GM12878 (cell line): ENCODE measurements around the gene TCEAL1. TPM values are rescaled to one million over a fixed set of nuclear protein-coding genes. Genes with fewer than 3 reads are reported as not detected.

Experiments
- ATAC-seq: fragments of 200-7000 bp; cut with Tn5 transposase; 3 replicates; pipeline ENCODE4 v1.9.1; 2020; ENCODE audit warnings: mild to moderate bottlenecking, moderate library complexity
- BruUV-seq: library from RNA; stranded (reverse); fragments of 400-500 nt; replicated peaks from 2 replicates; lab custom pipeline; 2021; lab: Mats Ljungman, UMichigan
- CTCF ChIA-PET: fragments of 300-600 bp; sonication (Branson Sonifier 250); formaldehyde crosslinking; extraction: SDS; loops from one replicate; lab custom pipeline; 2021; ENCODE audit warnings: inconsistent platforms; lab: Yijun Ruan, JAX
- POLR2A ChIA-PET: fragments of 350-600 bp; formaldehyde crosslinking; extraction: SDS; loops from one replicate; lab custom pipeline; 2021; ENCODE audit warnings: inconsistent platforms; lab: Charles Lee
- RAD21 ChIA-PET: fragments of 300-600 bp; sonication (Branson Sonifier 250); formaldehyde crosslinking; loops from one replicate; lab custom pipeline; 2023; ENCODE audit warnings: antibody characterized with exemption; ENCODE audit not compliant: unreplicated experiment; lab: Charles Lee
- SMC1A ChIA-PET: fragments of 300-600 bp; sonication (Branson Sonifier 250); formaldehyde crosslinking; loops from one replicate; lab custom pipeline; 2023; ENCODE audit not compliant: unreplicated experiment, uncharacterized antibody; lab: Charles Lee
- DNase-seq: peaks from one replicate; pipeline ENCODE4 v3.0.0-alpha.2; 2011; ENCODE audit warnings: low read depth, low spot score
- FAIRE-seq: peaks from 3 replicates; lab custom pipeline; 2011; peaks lifted over from hg19 to GRCh38; lab: Jason Lieb, UNC
- H2AFZ ChIP-seq: 2 replicates; pipeline ENCODE4 v1.6.0; 2011; ENCODE audit warnings: low read depth, low read length, control low read depth; ENCODE audit not compliant: control insufficient read depth
- H3K27ac ChIP-seq: 2 replicates; pipeline ENCODE4 v1.5.1; 2011; ENCODE audit warnings: control low read depth; ENCODE audit not compliant: control insufficient read depth, insufficient read depth
- H3K27me3 ChIP-seq, 2 experiments: replicated peaks in 1 of 2; 2 replicates each; pipeline versions ENCODE4 v1.6.0 to v1.6.1; 2011; ENCODE audit warnings: low read length in 1 of 2; ENCODE audit not compliant: control insufficient read depth in 2 of 2, insufficient read depth in 2 of 2
- H3K36me3 ChIP-seq, 2 experiments: 2 replicates each; pipeline ENCODE4 v1.5.1; 2011; ENCODE audit warnings: low read length in 1 of 2; ENCODE audit not compliant: control insufficient read depth in 2 of 2, insufficient read depth in 2 of 2
- H3K4me1 ChIP-seq: 2 replicates; pipeline ENCODE4 v1.6.1; 2011; ENCODE audit warnings: mild to moderate bottlenecking, low read length, moderate library complexity, mixed read lengths; ENCODE audit not compliant: control insufficient read depth, insufficient read depth
- H3K4me2 ChIP-seq: 2 replicates; pipeline ENCODE4 v1.6.0; 2011; ENCODE audit warnings: control low read depth; ENCODE audit not compliant: control insufficient read depth, insufficient read depth
- H3K4me3 ChIP-seq: fragments of 200-600 bp; sonication (generic); 2 replicates; pipeline ENCODE4 v1.5.1; 2016
- H3K79me2 ChIP-seq: 2 replicates; pipeline ENCODE4 v1.6.0; 2011; ENCODE audit warnings: low read length; ENCODE audit not compliant: control insufficient read depth, insufficient read depth
- H3K9ac ChIP-seq: 2 replicates; pipeline ENCODE4 v1.8.0; 2011; ENCODE audit warnings: low read length, control low read depth, mixed read lengths; ENCODE audit not compliant: control insufficient read depth, insufficient read depth
- H3K9me3 ChIP-seq: replicated peaks from 3 replicates; pipeline ENCODE4 v1.5.1; 2011; ENCODE audit warnings: mild to moderate bottlenecking, low read length; ENCODE audit not compliant: control insufficient read depth, insufficient read depth
- H4K20me1 ChIP-seq: 2 replicates; pipeline ENCODE4 v1.6.0; 2011; ENCODE audit not compliant: control insufficient read depth, insufficient read depth
- BHLHE40 ChIP-seq, 2 experiments: fragments of 450-650 bp in 1 of 2; IDR thresholded peaks; 2 replicates each; pipeline ENCODE4 v1.6.1; 2011 to 2017; ENCODE audit warnings: low read depth in 2 of 2, borderline replicate concordance in 1 of 2, improper control_type of control experiment in 1 of 2, low read length in 1 of 2, mild to moderate bottlenecking in 1 of 2
- KDM1A ChIP-seq: fragments of 200-600 bp; sonication (generic); IDR thresholded peaks from 2 replicates; pipeline ENCODE4 v1.6.1; 2016; ENCODE audit warnings: borderline replicate concordance
- NR2F1 ChIP-seq: fragments of 450-650 bp; conservative IDR thresholded peaks from 2 replicates; pipeline ENCODE4 v1.6.1; 2017; ENCODE audit warnings: mild to moderate bottlenecking
- SRF ChIP-seq, 2 experiments: IDR thresholded peaks; 2 replicates each; pipeline ENCODE4 v1.6.1; 2011; ENCODE audit warnings: low read depth in 2 of 2, low read length in 2 of 2, mild to moderate bottlenecking in 1 of 2, moderate library complexity in 1 of 2
- ZBED1 ChIP-seq: IDR thresholded peaks from 2 replicates; pipeline ENCODE4 v1.6.1; 2016; ENCODE audit warnings: borderline replicate concordance
- WGBS: methylation state at CpG from one replicate; pipeline ENCODE4 v1.1.6; 2016; ENCODE audit warnings: low lambda C conversion rate; ENCODE audit not compliant: insufficient replicate concordance, insufficient coverage; ENCODE audit errors: missing lambda C conversion rate; 5-methylcytosine and 5-hydroxymethylcytosine counted together
- in situ Hi-C: fragments of 300-500 bp; cut with MboI; formaldehyde crosslinking; loops from 9 replicates; pipeline ENCODE4 v1.14.3; 2018; ENCODE audit warnings: mixed read lengths
- intact Hi-C: fragments of 100-400 bp; cut with micrococcal nuclease; formaldehyde crosslinking; loops from one replicate; pipeline ENCODE4 v1.14.2; 2022; ENCODE audit not compliant: unreplicated experiment
- polyA plus RNA-seq, 11 experiments: library from polyadenylated mRNA; depleted of rRNA in 4 of 11; unstranded in 6 of 11; stranded (reverse) in 5 of 11; fragments of >200 nt; fragmentation: Nextera tagmentation in 4 of 11; fragmentation: Illumina TruSeq in 1 of 11; extraction: Ambion mirVana in 4 of 11; extraction: Trizol in 1 of 11; gene quantifications; 1 replicate in 1 of 11; 2 replicates in 10 of 11; pipeline versions ENCODE4 v1.2.1 to v1.2.3, GENCODE V29; 2011 to 2016; ENCODE audit warnings: inconsistent platforms in 2 of 11, missing spikeins in 2 of 11, low read depth in 1 of 11
- total RNA-seq, 4 experiments: library from RNA; depleted of rRNA in 3 of 4; stranded (reverse); fragments of >200 nt in 3 of 4; fragmentation: Illumina TruSeq in 1 of 4; extraction: Trizol in 1 of 4; gene quantifications; 2 replicates each; pipeline versions ENCODE4 v1.2.1 to v1.2.3, GENCODE V29; 2013 to 2021
- TF ChIP-seq, protein P1 (sequence below), 3 experiments: IDR thresholded peaks in 2 of 3; conservative IDR thresholded peaks in 1 of 3; 2 replicates each; pipeline ENCODE4 v1.5.1; 2011; ENCODE audit warnings: low read depth in 3 of 3, low read length in 3 of 3, mild to moderate bottlenecking in 3 of 3, control low read depth in 2 of 3, moderate library complexity in 2 of 3, inconsistent platforms in 1 of 3, mixed read lengths in 1 of 3; ENCODE audit not compliant: control insufficient read depth in 2 of 3, insufficient read depth in 1 of 3; ENCODE audit errors: extremely low read depth in 1 of 3

The TCEAL1 gene
- total and polyA plus RNA-seq, 10 of the 15 experiments (the other 5 are each of a cell fraction or from before 2014, with no cell fraction given): 10.1 to 24.3 (median 17.8) TPM

DNA sequence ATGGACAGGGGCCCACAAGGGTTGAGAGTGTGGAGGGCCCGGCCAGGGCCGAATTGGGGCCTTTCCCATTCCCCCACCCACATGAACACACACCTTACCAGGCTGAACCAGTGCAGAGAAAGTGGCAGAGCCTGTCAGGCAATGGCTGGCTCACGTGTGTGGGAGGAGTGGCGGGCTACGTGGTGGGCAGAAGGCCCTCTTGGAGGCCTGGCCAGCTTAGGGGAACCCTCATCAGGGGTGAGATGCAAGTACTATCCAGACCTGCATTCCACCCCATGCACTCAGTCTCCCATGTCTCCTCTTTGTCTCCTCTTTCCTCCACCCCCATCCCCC lies 42.5 kb upstream of the TCEAL1 start:
- intact Hi-C loops (no loop called here), in situ Hi-C loops (no loop called here)
- H3K4me2 ChIP-seq: peak overlapping the region; percentile 71; the same call in 1 of the 2 replicates
- peaks cover 3% of the 10 kb centered on the region for H3K79me2 ChIP-seq
- ChIA-PET POLR2A (no interaction called here), SMC1A (no interaction called here), RAD21 (no interaction called here), CTCF (no interaction called here)
- peak in 1 of 2 experiments; percentile 46; a peak in 2 of 4 replicates for TF ChIP-seq BHLHE40 (IDR thresholded peaks at IDR 0.05; ENCODE audit: borderline replicate concordance in 1 of 2, low read depth in 2 of 2, low read length in 1 of 2)
- no peak for TF ChIP-seq KDM1A
- TF ChIP-seq ZBED1: no peak
- TF ChIP-seq, protein P1, sequence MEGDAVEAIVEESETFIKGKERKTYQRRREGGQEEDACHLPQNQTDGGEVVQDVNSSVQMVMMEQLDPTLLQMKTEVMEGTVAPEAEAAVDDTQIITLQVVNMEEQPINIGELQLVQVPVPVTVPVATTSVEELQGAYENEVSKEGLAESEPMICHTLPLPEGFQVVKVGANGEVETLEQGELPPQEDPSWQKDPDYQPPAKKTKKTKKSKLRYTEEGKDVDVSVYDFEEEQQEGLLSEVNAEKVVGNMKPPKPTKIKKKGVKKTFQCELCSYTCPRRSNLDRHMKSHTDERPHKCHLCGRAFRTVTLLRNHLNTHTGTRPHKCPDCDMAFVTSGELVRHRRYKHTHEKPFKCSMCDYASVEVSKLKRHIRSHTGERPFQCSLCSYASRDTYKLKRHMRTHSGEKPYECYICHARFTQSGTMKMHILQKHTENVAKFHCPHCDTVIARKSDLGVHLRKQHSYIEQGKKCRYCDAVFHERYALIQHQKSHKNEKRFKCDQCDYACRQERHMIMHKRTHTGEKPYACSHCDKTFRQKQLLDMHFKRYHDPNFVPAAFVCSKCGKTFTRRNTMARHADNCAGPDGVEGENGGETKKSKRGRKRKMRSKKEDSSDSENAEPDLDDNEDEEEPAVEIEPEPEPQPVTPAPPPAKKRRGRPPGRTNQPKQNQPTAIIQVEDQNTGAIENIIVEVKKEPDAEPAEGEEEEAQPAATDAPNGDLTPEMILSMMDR (IDR thresholded peaks at IDR 0.05 in 2 of 3, conservative IDR thresholded peaks at IDR 0.05 in 1 of 3; ENCODE audit: control insufficient read depth in 2 of 3, extremely low read depth in 1 of 3, insufficient read depth in 1 of 3, low read depth in 3 of 3, low read length in 3 of 3): no peak
- TF ChIP-seq SRF (IDR thresholded peaks at IDR 0.05; ENCODE audit: low read depth in 2 of 2, low read length in 2 of 2): no peak
- no peak for TF ChIP-seq NR2F1
- DNase-seq (no peak), ATAC-seq (peak; percentile 74), FAIRE-seq (no peak)
- peak overlapping the region; percentile 74; the same call in 1 of the 2 replicates for H3K9ac ChIP-seq
- peak overlapping the region; percentile 64; the same call in 1 of the 2 replicates for H3K4me3 ChIP-seq
- H4K20me1 ChIP-seq: no peaks in the 10 kb centered on the region
- H3K36me3 ChIP-seq: no peaks in the 10 kb centered on the region
- 29% methylated on average over 5 of the region's 5 CpGs for WGBS
- H3K27ac ChIP-seq: no peak overlapping the region
- no peaks in the 10 kb centered on the region for H3K27me3 ChIP-seq
- H2AFZ ChIP-seq: peak overlapping the region; percentile 77
- no TSS peak for BruUV-seq
- H3K9me3 ChIP-seq: no peaks in the 10 kb centered on the region
- no peaks in the 10 kb centered on the region for H3K4me1 ChIP-seq
